Stimulated activated CD8-positive, alpha-beta memory T cell treated with anti-CD3 and anti-CD28 coated beads, Interleukin-7, amount 100 ng/mL, for 4 hours (primary cell): ENCODE measurements around the gene PLEKHJ1.

ENCODE experiments used
- DNase-seq, 2 donors: peaks; one replicate each; pipeline ENCODE4 v3.0.0-alpha.2; 2020; ENCODE audit warnings: low read depth in 2 of 2

Gene PLEKHJ1

DNA sequence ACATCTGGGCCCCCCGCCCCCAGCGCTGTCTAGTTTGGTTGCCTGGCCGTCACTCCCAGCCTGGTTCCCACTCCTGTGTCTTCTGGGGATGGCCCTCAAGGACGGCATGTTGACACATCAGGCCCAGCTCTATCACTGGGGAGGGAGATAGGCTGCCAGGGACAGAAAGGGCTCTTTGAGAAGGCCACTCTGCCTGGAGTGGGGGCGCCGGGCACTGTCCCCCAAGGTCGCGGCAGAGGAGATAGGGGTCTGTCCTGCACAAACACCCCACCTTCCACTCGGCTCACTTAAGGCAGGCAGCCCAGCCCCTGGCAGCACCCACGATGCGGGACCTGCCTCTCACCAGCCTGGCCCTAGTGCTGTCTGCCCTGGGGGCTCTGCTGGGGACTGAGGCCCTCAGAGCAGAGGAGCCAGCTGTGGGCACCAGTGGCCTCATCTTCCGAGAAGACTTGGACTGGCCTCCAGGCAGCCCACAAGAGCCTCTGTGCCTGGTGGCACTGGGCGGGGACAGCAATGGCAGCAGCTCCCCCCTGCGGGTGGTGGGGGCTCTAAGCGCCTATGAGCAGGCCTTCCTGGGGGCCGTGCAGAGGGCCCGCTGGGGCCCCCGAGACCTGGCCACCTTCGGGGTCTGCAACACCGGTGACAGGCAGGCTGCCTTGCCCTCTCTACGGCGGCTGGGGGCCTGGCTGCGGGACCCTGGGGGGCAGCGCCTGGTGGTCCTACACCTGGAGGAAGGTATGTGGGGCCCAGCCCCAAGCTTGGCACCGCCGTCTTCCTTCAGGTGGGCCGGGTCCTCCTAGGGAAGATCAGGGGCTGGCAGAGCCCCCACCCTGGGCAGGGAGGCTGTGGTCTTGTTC, 13.1 kb upstream of the PLEKHJ1 start, which contains the start of gene AMH:
Gene AMH, plus strand, starts transcription at position 314 of the 857 bp plus-strand sequence. Its CDS starts 10 bp downstream, at position 324.
- no peak for DNase-seq

DNA sequence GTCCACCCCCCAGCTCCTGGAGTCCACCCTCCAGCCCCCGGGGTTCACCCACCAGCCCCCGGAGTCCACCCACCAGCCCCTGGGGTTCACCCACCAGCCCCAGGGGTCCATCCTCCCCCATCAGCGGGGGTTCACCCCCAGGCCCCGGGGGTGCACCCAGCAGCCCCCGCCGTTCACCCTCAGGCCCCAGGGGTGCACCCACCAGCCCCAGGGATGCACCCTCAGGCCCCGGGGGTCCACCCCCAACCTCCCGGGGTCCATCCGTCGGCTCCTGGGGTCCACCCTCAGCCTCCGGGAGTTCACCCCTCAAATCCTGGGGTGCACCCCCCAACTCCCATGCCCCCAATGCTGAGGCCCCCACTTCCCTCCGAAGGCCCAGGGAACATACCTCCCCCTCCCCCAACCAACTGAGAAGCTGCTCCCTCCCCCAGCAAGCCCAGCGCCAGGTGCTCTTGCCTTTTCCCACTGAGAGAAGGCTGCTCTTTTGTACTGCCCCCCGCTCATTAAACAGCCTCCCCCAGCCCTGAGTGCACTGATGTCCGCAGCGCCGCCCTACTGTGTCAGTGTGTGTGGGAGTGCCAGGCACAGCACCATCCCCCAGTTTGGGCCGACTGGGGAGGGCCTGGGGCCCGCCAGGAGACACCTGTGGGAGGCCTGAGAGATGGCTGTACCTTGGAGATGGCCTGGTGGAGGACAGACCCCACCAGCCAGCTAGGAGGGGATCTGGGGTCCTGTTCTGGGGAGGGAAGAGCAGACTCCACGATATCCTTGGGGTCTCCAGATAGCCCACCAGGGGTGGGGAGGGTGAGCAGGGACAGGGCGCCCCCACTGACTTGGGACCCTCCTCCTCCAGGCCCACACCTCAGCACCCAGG, 12.2 kb upstream of the PLEKHJ1 start:
- no peak for DNase-seq

DNA sequence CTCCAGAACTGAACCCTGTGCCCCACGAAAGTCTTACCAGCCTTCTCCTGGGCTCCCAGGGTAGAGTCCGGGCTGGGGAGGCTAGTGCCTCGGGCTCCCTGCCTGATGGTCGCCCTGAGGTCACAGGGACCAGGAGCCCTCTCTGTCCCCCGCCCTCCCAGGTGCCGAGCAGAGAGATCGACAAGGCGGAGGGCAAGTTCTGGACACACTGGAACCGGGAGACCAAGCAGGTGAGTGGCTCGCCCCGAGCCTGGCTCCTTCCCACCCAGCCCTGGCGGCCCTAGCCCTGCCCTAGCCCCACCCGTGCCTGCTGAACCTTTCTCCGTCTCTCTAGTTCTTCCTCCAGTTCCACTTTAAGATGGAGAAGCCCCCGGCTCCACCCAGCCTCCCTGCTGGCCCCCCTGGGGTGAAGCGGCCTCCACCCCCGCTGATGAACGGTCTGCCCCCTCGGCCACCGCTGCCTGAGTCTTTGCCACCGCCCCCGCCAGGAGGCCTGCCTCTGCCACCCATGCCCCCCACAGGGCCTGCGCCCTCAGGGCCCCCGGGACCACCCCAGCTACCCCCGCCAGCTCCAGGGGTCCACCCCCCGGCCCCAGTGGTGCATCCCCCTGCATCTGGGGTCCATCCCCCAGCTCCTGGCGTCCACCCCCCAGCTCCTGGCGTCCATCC, 11.4 kb upstream of the PLEKHJ1 start:
- no peak for DNase-seq

DNA sequence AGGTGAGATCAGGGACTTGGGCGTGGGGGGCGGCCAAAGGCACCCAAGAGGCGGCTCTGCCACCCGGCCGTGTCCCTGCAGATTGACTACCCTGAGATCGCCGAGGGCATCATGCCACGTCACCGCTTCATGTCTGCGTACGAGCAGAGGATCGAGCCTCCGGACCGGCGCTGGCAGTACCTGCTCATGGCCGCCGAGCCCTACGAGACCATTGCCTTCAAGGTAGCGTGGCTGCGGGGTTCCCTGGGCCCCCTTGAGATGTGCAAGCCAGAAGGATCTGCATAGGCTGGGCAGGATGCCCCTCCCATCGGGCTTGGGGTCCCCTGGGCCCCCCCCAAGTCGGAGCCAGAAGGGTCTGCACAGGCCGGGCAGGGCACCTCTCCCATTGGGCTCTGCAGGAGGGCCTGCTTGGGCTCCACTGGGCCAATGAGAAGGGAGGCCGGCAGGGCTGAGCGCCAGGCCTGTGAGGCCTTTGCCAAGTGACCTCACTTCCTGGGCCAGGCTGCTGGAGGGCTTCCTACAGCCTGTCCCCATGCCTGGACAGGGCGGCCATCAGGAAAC, 10.8 kb upstream of the PLEKHJ1 start:
- DNase-seq = no peak

DNA sequence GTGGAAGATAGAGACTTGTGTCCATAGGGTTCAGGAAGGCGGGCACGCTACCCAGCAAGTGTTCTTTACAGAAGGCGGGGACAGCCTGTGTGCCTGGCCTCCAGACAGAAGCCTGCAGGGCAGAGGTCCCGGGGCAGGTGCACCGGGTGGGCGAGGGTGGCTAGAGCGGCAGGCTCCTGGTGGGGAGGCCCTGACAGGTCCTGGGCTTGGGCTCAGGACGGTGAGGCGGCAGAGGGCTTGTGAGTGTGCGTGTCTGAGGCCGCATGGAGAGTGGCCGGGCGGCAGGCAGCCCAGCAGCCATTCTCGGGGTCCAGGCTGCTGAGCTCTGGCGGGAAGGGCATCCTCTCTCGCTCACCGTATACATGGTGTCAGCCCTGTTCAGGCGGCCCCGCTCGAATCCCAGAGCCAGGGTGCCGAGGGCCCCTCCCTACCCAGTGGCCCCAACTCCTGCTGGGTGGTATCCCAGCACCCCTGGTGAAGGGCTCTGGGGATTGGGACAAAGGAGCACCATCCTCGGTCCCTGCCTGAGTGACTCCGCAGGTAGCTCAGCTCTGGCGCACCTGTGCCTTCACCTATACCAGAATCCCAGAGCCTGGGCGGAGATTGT, 10.0 kb upstream of the PLEKHJ1 start:
- no peak for DNase-seq

DNA sequence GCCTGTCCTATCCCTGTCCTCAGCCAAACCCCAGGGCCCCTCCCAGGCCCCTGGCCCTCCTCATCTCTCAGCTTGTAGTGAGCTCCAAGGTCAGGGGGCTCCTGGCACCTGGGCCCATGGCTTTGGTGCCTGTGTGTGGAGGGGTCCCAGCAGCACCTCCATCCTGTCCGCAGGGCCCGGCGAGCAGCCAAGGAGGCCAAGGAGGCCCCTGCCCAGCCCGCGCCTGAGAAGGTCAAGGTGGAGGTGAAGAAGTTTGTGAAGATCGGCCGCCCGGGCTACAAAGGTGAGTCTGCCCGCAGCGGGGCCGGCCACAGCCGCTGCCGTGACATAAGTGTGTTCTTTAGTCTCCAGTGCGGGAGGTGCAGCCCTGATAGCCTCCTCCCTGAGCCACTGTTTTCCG, 9.1 kb upstream of the PLEKHJ1 start:
- DNase-seq = no peak

DNA sequence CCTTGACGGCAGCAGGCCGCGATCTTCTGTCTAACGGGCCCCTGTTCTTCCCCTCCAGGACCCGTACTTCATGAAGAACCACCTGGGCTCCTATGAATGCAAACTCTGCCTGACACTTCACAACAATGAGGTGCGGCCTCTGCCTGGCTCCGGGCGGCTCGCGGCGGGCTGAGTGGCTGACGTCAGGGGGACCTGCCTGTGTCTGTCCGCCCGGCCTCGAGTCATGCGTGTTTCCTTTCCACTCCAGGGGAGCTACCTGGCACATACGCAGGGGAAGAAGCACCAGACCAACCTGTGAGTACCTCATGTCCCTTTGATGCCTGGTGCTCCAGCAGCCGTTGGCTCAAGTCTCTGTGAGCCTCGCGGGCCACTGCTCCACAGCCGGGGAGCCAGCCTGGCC, 8.4 kb upstream of the PLEKHJ1 start:
- DNase-seq = no peak

DNA sequence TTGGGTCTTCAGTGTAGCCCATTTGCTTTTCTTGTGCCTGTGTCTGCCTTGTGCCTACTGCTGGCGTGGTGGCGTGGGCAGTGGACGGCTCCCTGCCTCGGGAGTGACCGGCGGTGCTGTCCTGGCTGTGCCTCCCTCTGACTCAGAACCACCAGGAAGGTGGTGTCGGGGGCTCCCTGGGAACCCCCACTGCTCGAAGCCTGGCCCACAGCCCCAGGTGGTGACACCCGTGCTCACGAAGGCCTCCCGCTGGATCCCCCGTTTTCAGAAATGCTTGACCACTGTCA, 7.9 kb upstream of the PLEKHJ1 start:
- no peak for DNase-seq

DNA sequence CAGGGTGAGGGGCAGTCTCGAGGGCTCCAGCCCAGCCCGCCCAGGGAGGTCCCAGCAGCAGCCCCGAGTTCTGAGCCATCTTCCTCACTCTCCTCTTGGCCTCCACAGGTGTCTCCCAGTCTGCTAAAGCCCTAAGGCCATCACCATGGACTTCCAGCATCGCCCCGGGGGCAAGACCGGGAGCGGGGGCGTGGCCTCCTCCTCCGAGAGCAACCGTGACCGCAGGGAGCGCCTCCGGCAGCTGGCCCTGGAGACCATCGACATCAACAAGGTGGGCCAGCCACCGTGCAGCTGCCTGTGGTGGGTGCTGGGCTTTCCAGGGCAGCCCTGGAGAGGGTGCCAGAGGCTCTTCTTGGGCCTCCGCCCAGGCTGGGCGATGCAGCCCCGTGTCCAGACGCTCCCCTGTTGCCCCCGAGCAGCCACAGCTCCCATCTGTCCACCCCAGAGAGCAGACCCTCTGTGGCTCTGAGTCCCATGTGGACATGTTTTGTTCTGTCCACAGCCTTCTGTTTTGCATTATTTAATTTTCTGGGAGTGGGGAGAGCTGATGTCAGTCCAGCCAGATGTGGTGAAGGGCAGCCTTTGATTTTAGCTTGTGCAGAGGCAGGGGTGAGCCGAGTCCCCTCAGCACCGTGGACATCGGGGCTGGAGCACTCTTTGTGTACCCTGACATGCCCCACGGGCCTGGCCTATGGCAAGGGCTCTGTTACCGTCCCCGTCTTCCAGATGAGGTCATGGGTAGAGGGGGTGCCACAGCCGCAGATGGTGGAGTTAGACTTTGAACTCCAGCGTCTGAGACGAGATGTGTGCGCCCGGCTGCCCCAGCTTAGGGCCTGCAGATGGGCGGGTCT, 7.4 kb upstream of the PLEKHJ1 start:
- DNase-seq = no peak

DNA sequence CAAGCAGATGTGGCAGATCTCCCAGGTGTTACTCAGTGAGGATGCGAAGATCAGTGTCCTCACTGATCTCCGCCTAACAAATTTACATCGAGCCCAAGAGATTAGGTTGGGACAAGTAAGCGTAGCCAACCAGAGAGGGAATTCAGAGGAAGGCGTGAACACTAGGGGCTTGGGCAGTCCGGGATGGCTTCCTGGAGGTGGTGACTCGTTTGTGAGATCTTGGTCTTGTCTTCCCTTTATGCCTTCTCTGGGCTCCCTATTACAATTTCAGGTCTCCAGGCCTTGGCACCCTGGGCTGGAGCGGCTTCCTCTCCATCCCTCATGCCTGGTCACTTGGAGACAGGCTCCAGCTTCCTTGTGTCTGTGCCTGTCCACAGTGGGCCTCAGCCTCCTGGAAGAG, 6.7 kb upstream of the PLEKHJ1 start:
- DNase-seq = no peak

DNA sequence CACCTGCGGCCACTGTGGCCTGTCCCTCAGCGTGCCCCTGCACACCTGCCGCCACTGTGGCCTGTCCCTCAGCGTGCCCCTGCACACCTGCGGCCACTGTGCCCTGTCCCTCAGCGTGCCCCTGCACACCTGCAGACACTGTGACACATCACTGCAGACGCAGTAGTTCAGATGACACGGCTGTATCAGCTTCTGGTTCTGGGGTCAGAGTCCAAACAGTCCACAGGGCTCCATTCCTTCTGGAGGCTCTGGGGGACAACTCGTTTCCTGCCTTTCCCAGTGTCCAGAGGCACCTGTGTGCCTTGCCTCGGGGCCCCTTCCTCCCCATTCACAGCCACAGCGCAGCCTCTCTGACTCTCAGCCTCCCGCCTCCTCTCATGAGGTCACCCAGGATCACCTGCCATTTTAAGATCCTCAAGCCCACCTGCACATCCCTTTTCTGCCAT, 6.0 kb upstream of the PLEKHJ1 start:
- DNase-seq = no peak

DNA sequence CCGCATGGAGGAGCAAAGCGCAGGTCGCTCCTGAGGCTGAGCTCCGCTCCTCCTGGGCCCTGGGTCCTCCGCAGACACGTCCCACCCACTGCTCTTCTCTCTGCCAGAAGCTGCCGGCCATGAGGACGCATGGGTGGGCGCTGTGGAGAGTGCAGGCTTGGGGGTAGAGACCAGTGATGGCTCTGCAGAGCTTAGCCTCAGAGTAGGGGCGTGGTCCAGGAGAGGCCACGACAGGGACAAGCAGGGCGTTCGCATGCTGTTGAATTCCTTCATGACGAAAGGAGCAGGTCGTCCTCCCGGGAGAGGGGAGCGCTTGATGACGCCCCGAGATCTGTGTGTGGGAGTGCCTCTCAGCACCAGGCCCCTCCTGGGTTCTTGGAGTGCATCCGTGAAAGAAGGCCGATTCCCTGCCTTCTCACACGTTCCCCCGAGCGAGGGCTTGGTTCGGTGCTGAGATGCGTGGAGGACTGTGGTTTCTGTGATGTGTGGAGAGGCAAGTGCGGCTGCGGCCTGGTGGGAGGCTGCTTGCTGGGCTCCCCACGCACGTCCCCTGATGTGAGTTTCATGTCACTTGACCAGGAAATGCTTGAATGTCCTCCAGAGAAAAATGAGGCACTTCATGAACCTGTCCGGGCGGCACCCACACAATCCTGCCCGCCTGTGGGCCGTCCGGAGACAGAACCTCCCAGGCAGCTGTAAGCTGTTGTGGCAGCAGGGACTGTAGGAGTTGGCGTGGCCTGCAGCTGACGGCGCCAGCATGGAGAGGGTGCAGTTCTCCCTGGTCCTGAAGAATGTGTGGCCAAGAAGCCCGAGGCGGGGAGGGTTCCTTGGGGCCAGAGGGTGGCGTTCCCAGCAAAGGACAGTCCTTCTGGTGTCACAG, 5.0 kb upstream of the PLEKHJ1 start:
- DNase-seq = no peak

DNA sequence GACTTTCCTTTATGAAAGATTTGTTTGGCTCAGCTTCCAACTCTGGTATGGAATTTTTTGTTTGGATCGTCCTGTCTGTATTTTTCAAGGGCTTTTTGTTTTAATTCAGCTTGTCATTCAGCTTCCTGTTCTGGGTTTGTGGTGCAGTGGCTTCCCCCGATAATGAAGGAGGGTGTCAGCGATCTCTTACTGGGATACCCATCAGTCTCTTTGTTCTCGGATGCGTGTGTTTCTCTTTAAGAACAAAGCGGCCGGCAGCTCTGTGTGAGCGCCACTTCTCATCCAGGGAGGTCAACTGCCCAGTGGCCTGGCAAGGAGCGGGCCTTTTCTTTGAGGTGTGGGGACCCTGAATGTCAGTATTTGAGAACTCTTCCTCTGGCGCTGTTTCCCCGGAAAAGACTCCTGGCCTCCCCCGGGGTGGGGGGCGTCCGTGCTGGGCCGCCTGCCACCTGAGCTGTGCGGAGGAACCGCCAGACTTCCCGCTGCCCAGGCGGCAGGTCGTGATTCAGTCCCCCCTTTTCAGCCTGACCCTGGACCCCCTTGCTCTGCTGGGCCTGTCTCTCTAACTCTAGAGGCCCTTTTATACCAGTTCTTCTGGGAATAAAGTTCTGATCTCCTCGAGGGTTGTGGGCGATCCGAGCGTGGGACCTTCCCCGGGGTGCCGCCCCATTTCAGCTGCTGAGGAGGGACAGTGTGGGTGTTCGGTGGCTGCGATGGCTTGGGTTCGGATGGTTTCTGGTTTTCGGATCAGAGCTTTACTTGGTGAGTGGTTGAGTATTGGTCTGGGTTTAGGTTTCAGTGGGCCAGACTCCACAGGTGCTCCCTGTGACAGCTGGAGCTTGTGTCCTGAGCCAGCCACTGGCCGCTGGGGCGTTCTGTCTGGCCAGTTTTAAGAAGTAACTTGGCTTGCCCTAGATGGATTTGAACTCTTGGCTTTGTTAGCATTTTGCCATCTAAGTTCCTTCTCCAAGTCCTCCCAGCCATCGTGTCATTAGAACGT, 3.9 kb upstream of the PLEKHJ1 start:
- DNase-seq = no peak

DNA sequence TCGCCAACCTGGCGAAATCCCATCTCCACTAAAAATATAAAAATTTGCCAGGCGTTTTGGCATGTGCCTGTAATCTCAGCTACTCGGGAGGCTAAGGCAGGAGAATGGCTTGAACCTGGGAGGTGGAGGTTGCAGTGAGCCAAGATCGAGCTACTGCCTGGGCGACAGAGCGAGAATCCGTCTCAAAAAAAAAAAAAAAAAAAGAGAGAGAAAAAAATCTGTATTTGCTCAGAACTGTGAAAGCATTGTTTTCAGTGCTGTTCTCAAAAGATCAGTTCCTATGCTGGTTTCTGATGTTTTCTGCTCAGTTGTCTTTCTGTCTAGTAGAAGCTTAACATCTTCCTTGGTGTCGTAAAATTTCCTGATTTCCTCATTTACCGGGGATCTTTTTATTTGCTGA, 3.0 kb upstream of the PLEKHJ1 start:
- no peak for DNase-seq

DNA sequence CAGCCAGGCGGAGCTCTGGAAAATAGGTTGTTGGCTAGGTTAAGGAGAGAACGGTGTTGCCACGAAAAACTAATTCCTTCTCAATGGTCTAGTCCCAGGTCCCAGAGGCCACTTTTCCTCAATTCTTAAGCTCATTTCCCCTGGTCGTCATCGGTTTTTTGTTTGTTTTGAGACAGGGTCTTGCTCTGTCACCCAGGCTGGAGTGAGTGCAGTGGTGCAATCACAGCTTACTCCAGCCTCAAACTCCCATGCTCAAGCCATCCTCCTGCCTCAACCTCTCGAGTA, 1.7 kb upstream of the PLEKHJ1 start:
- DNase-seq = no peak

DNA sequence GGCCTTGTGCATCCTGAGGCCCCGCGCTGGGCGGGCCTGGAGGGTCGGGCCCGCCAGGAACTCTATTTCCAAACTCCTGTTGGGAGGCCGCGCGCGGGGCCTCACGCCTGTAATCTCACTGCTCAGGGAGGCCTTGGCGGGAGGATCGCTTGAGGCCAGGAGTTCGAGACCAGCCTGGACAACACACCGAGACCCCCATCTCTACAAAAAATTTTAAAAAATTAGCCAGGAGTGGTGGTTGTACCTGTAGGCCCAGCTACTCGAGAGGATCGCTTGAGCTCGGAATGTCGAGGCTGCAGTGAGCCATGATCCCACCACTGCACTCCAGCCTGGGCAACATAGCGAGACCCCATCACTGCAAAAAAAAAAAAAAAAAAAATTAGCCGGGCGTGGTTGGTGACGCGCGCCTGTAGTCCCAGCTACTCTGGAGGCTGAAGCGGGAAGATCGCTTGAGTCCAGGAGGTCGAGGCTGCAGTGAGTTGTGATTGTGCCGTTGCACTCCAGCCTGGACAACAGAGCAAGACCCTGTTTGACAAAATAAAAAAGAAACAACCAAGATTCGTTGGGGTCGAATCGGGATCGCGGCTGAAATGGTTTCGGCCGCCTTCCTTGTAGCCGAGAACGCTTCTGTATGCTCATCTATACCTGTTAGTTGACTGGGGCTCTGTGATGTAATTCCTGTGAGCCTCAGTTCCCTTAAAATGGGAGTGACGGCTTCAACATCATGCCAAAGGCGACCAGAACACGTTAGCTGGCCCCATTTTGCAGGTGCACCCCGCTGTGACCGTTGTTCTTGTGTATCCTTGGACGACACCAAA, 1.1 kb upstream of the PLEKHJ1 start:
- DNase-seq = no peak

DNA sequence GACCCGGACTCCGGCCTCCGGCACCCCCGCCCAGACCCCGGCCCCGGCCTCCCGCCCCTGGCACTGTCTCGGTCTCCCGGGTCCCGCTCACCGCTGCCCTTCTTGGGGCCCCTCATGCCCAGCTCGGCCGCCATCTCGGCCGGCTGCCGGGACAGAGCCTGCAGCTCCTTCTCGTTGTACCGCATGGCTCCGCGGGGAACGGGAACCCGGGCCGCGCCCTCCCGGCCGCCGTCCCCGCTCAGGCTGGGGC, 140 bp downstream of the PLEKHJ1 start:
- no peak for DNase-seq

DNA sequence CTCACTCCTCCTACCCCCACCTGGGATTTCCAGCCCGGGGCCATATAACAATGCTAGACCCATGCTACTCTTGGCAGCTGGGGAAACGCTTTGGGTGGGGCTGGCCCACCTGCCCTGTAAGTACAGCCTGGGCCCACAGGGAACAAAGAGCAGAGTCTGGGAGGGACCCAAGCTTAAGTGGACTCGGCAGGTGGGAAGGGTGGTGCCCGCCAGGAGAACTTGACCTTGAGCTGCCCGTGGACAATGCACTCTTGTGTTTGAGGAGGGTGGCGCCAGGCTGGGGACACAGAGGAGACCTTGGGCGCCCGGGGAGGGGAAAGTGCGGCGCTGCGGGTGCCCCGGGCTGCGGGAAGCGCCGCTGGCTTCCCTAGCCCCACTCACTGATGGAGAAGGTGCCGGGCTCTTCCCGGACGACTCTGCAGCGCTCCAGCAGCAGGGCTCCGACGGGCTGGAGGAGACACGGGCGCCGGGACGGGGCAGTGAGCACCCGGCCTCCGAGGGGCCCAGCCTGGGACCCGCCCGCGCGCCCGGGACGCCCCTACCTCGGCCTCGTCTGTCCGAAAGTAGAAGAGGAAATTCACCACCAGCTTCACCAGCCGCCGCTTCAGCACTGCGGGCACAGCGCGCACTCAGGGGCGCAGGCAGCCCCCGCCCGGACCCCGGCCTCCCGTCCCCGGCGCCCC, 607 bp downstream of the PLEKHJ1 start:
- DNase-seq = no peak
